ENCODE data around the gene SUCLG2. TPM values are rescaled to one million over a fixed set of nuclear protein-coding genes. Genes with fewer than 3 reads are reported as not detected.
A peak's percentile ranks its signal among the peaks of the same experiment; 100 is the strongest.

The SUCLG2 gene
- total and polyA plus RNA-seq, 2 of the 4 experiments (the other 2 are of a cell fraction): 26.8 to 34.6 TPM

GRCh38 chr3:67462187-67462586 is 192.2 kb downstream of the SUCLG2 start:
- no peak overlapping the region for H2AK9ac ChIP-seq (replicated peaks; ENCODE audit: low read depth, low read length, poor library complexity)
- no peak overlapping the region for H3K4ac ChIP-seq (ENCODE audit: low read depth, low read length)
- ChIA-PET POLR2A (ENCODE audit: unreplicated experiment) (no interaction called here), CTCF (no interaction called here)
- H2BK15ac ChIP-seq (ENCODE audit: low read depth, low read length): no peak overlapping the region
- H3K14ac ChIP-seq (replicated peaks; ENCODE audit: low read depth, low read length): no peak overlapping the region
- no peak overlapping the region for H2BK120ac ChIP-seq (ENCODE audit: low read depth, low read length)
- no peak for DNase-seq
- intact Hi-C loops (cut with micrococcal nuclease) (loop anchor here (5.0 kb wide), 1 partner anchor 185 kb away; no protein-coding TSS in a partner anchor), in situ Hi-C loops (cut with MboI; ENCODE audit: low sequenced_read_pairs) (no loop called here), dilution Hi-C loops (cut with HindIII; ENCODE audit: low sequenced_read_pairs, unreplicated experiment) (no loop called here)
- H3K9me1 ChIP-seq (ENCODE audit: insufficient read depth, low read length): peaks cover 4% of the 10 kb centered on the region; the same call in 1 of the 2 replicates
- WGBS, 2 experiments (ENCODE audit: extremely low coverage in 2 of 2, insufficient read length in 1 of 2): 71% methylated on average over 1 of the region's 5 CpGs; no CpG with 5 or more reads in 1 of the 2 experiments
- no peaks in the 10 kb centered on the region for H3K36me3 ChIP-seq (ENCODE audit: control insufficient read depth, insufficient read depth, low read length)
- ATAC-seq (ENCODE audit: low read depth): no peak
- peak overlapping the region; percentile 60; the same call in 1 of the 2 replicates for H4K5ac ChIP-seq (ENCODE audit: low read depth, low read length)
- peak overlapping the region; percentile 4; the same call in 1 of the 2 replicates for H3K27ac ChIP-seq (ENCODE audit: insufficient read depth, low read length)
- no peak overlapping the region for H3K4me3 ChIP-seq (ENCODE audit: insufficient read depth, low read depth, low read length)
- H3K4me2 ChIP-seq (ENCODE audit: low read depth, low read length): peak overlapping the region; percentile 11; the same call in 1 of the 2 replicates
- TF ChIP-seq CHD1 (IDR thresholded peaks at IDR 0.05; ENCODE audit: low read depth, low read length) (no peak), POLR2A (IDR thresholded peaks at IDR 0.05; ENCODE audit: low read depth, low read length) (no peak), RAD21 (IDR thresholded peaks at IDR 0.05; ENCODE audit: low read length) (no peak), RFX5 (IDR thresholded peaks at IDR 0.05; ENCODE audit: low read depth, low read length) (no peak), FOS (IDR thresholded peaks at IDR 0.05; ENCODE audit: low read depth, low read length) (no peak), CTCF (conservative IDR thresholded peaks at IDR 0.05; ENCODE audit: low read depth, low read length) (no peak), NFE2L2 (IDR thresholded peaks at IDR 0.05; ENCODE audit: low read depth, low read length) (no peak), USF2 (IDR thresholded peaks at IDR 0.05; ENCODE audit: low read depth, low read length) (no peak), SMC3 (IDR thresholded peaks at IDR 0.05; ENCODE audit: low read depth, low read length) (no peak), RCOR1 (IDR thresholded peaks at IDR 0.05; ENCODE audit: insufficient replicate concordance, low read length) (no peak), MAFK (IDR thresholded peaks at IDR 0.05; ENCODE audit: low read depth, low read length) (no peak), ELK1 (IDR thresholded peaks at IDR 0.05; ENCODE audit: borderline replicate concordance, low read depth, low read length) (no peak)
- H2BK20ac ChIP-seq (ENCODE audit: low read depth, low read length): no peak overlapping the region; the same call in 1 of the 2 replicates
- no TSS peak for BruUV-seq (replicated peaks)
- H2AFZ ChIP-seq (replicated peaks; ENCODE audit: low read length, poor library complexity): no peak overlapping the region
- no peak overlapping the region for H3K56ac ChIP-seq (ENCODE audit: extremely low read depth, insufficient read depth, low read length)
- no peak overlapping the region for H4K91ac ChIP-seq (ENCODE audit: insufficient read depth, low read depth, low read length)
- H4K8ac ChIP-seq (ENCODE audit: low read depth in 2 of 2, low read length in 2 of 2): peak overlapping the region in 1 of 2 experiments; percentile 48; a peak in 2 of 4 replicates
- peaks cover 16% of the 10 kb centered on the region for H3K4me1 ChIP-seq (ENCODE audit: control insufficient read depth, insufficient read depth, low read length)
- H2AK5ac ChIP-seq (ENCODE audit: low read depth, low read length): no peak overlapping the region
- peak overlapping the region; percentile 15 for H2BK5ac ChIP-seq (ENCODE audit: low read depth, low read length, poor library complexity, severe bottlenecking)
- H3K9me3 ChIP-seq (ENCODE audit: control insufficient read depth, insufficient read depth, low read length): no peaks in the 10 kb centered on the region; the same call in 1 of the 2 replicates
- H3K27me3 ChIP-seq (ENCODE audit: control insufficient read depth, insufficient read depth, low read length): no peaks in the 10 kb centered on the region
- peaks cover 5 to 11% of the 10 kb centered on the region in 2 experiments for H3K79me1 ChIP-seq (ENCODE audit: low read depth in 1 of 2, low read length in 2 of 2)
- H3K23ac ChIP-seq (ENCODE audit: low read depth, low read length): no peak overlapping the region
- peak overlapping the region; percentile 60 for H3K18ac ChIP-seq (ENCODE audit: low read depth, low read length)
- no peak overlapping the region for H3K9ac ChIP-seq (ENCODE audit: low read depth, low read length)
- H4K20me1 ChIP-seq (ENCODE audit: insufficient read depth, low read length): no peaks in the 10 kb centered on the region

Measured in IMR-90 (cell line).